Measurements from ENCODE around the gene DCTN4.

Gene DCTN4

GRCh38 chr5:150663936-150664335, 94.9 kb downstream of the DCTN4 start:
- DNase-seq = no peak

GRCh38 chr5:150662731-150663516, 95.9 kb downstream of the DCTN4 start:
- DNase-seq = no peak

- no peak for DNase-seq
Measured at GRCh38 chr5:150661821-150662596, 96.8 kb downstream of the DCTN4 start.

- DNase-seq = no peak
Measured at GRCh38 chr5:150661086-150661485, 97.7 kb downstream of the DCTN4 start, which contains the start of gene MYOZ3. TSS of gene MYOZ3 (plus strand) at chr5:150661251. CDS start at chr5:150662942, 1,691 bp downstream.

- no peak for DNase-seq
Measured at GRCh38 chr5:150660108-150660831, 98.5 kb downstream of the DCTN4 start.

- no peak for DNase-seq
Measured at GRCh38 chr5:150659360-150660107, 99.3 kb downstream of the DCTN4 start.

- no peak for DNase-seq
Measured at GRCh38 chr5:150658699-150659265, 100.0 kb downstream of the DCTN4 start.
